Left ventricle myocardium inferior (tissue), 1 donor: Measurements from ENCODE around the gene PALD1. TPM values are rescaled to one million over a fixed set of nuclear protein-coding genes. Genes with fewer than 3 reads are reported as not detected.

Source experiments
- DNase-seq: peaks from one replicate; pipeline ENCODE4 v3.0.0-alpha.2; 2020
- H3K27ac ChIP-seq: fragments of 200-600 bp; replicated peaks from 2 replicates; pipeline ENCODE4 v1.8.0; 2021
- H3K27me3 ChIP-seq: fragments of 200-600 bp; 2 replicates; pipeline ENCODE4 v1.8.0; 2021; ENCODE audit warnings: low read depth
- H3K36me3 ChIP-seq: fragments of 200-600 bp; 2 replicates; pipeline ENCODE4 v1.8.0; 2021
- H3K4me1 ChIP-seq: fragments of 200-600 bp; 2 replicates; pipeline ENCODE4 v1.8.0; 2021
- H3K4me3 ChIP-seq: fragments of 200-600 bp; 2 replicates; pipeline ENCODE4 v1.8.0; 2021; ENCODE audit warnings: mild to moderate bottlenecking, moderate library complexity
- H3K9me3 ChIP-seq: fragments of 200-600 bp; replicated peaks from 2 replicates; pipeline ENCODE4 v1.8.0; 2021
- CTCF ChIP-seq: fragments of 200-600 bp; IDR thresholded peaks from 2 replicates; pipeline ENCODE4 v1.8.0; 2021; ENCODE audit warnings: antibody characterized with exemption, mild to moderate bottlenecking, borderline replicate concordance
- intact Hi-C: fragments of 100-400 bp; cut with micrococcal nuclease; formaldehyde crosslinking; loops from one replicate; pipeline ENCODE4 v1.11.0; 2022
- total RNA-seq: library from RNA; stranded (reverse); fragmentation: NEBNext Ultra II Directional; extraction: Animal tissue kit (Norgen Biotek cat#: 25700); gene quantifications from one replicate; pipeline ENCODE4 v1.2.1, GENCODE V29; 2021
- donor health status: DM: no; HTN: yes; CAD: no; lungs with severe emphysema.

Gene PALD1
- total RNA-seq, 1 donor from 2014 or later: 5.1 TPM

- Histone ChIP-seq H3K4me3 (no peak overlapping the region), H3K4me1 (peaks cover 39% of the 10 kb centered on the region), H3K27ac (peak overlapping the region; percentile 87), H3K36me3 (no peaks in the 10 kb centered on the region), H3K9me3 (no peaks in the 10 kb centered on the region), H3K27me3 (no peaks in the 10 kb centered on the region)
- DNase-seq: no peak
- no peak for TF ChIP-seq CTCF
- intact Hi-C loops: no loop called here
Observed at GRCh38 chr10:70590655-70591416, 112.3 kb downstream of the PALD1 start.

- H3K4me3 ChIP-seq: no peak overlapping the region
- no peaks in the 10 kb centered on the region for H3K27me3 ChIP-seq
- H3K4me1 ChIP-seq: peaks cover 39% of the 10 kb centered on the region
- no peaks in the 10 kb centered on the region for H3K36me3 ChIP-seq
- no peak overlapping the region for H3K27ac ChIP-seq
- H3K9me3 ChIP-seq: no peaks in the 10 kb centered on the region
- intact Hi-C loops: no loop called here
- no peak for TF ChIP-seq CTCF
- DNase-seq: no peak
Observed at GRCh38 chr10:70592186-70592735, 113.7 kb downstream of the PALD1 start.

- intact Hi-C loops: no loop called here
- Histone ChIP-seq H3K4me1 (peaks cover 38% of the 10 kb centered on the region), H3K9me3 (no peaks in the 10 kb centered on the region), H3K4me3 (no peak overlapping the region), H3K27ac (no peak overlapping the region), H3K27me3 (no peaks in the 10 kb centered on the region), H3K36me3 (no peaks in the 10 kb centered on the region)
- DNase-seq: no peak
- no peak for TF ChIP-seq CTCF
Observed at GRCh38 chr10:70592746-70593512, 114.4 kb downstream of the PALD1 start.

- H3K27me3 ChIP-seq: no peaks in the 10 kb centered on the region
- TF ChIP-seq CTCF: no peak
- H3K4me3 ChIP-seq: no peak overlapping the region
- no peak for DNase-seq
- no peak overlapping the region for H3K27ac ChIP-seq
- no peaks in the 10 kb centered on the region for H3K36me3 ChIP-seq
- intact Hi-C loops: no loop called here
- no peaks in the 10 kb centered on the region for H3K9me3 ChIP-seq
- H3K4me1 ChIP-seq: peaks cover 33% of the 10 kb centered on the region
Observed at GRCh38 chr10:70593513-70593890, 114.9 kb downstream of the PALD1 start.

GRCh38 chr10:70594161-70594560 lies 115.6 kb downstream of the PALD1 start:
- Histone ChIP-seq H3K4me3 (no peak overlapping the region), H3K36me3 (no peaks in the 10 kb centered on the region), H3K9me3 (no peaks in the 10 kb centered on the region), H3K4me1 (peaks cover 27% of the 10 kb centered on the region), H3K27ac (no peak overlapping the region), H3K27me3 (no peaks in the 10 kb centered on the region)
- DNase-seq: no peak
- intact Hi-C loops: no loop called here
- TF ChIP-seq CTCF: no peak
